ENCODE results near the gene KPNB1.

DNA sequence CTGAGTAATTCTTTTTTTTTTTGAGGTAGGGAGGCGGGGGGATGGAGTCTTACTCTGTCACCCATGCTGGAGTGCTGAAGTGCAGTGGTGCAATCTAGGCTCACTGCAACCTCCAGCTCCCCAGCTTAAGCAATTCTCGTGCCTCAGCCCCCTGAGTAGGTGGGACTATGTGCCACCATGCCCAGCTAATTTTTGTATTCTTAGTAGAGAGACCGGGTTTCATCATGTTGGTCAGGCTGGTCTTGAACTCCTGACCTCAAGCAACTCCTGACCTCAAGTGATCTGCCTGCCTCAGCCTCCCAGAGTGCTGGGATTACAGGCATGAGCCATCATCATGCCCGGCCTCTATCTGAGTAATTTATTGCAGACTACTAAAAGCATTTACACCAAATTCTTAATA lies 19.4 kb downstream of the KPNB1 start:
- TF ChIP-seq, protein P1, sequence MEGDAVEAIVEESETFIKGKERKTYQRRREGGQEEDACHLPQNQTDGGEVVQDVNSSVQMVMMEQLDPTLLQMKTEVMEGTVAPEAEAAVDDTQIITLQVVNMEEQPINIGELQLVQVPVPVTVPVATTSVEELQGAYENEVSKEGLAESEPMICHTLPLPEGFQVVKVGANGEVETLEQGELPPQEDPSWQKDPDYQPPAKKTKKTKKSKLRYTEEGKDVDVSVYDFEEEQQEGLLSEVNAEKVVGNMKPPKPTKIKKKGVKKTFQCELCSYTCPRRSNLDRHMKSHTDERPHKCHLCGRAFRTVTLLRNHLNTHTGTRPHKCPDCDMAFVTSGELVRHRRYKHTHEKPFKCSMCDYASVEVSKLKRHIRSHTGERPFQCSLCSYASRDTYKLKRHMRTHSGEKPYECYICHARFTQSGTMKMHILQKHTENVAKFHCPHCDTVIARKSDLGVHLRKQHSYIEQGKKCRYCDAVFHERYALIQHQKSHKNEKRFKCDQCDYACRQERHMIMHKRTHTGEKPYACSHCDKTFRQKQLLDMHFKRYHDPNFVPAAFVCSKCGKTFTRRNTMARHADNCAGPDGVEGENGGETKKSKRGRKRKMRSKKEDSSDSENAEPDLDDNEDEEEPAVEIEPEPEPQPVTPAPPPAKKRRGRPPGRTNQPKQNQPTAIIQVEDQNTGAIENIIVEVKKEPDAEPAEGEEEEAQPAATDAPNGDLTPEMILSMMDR (IDR thresholded peaks at IDR 0.05), result no peak
- TF ChIP-seq POLR2A (IDR thresholded peaks at IDR 0.05; ENCODE audit: low read depth), result no peak
